Activated CD8-positive, alpha-beta memory T cell treated with anti-CD3 and anti-CD28 coated beads, Interleukin-2, amount 50 U/mL, for 1 hour (primary cell): ENCODE measurements around the gene FNDC8.
"Not testable (repeated sequence)": the region's sequence is repeated elsewhere in the genome, so short reads cannot be mapped to it uniquely, and the experiment has no call there.

Source experiments
- DNase-seq: peaks from one replicate; pipeline ENCODE4 v3.0.0-alpha.2; 2020; ENCODE audit errors: extremely low read depth

FNDC8 gene

DNA sequence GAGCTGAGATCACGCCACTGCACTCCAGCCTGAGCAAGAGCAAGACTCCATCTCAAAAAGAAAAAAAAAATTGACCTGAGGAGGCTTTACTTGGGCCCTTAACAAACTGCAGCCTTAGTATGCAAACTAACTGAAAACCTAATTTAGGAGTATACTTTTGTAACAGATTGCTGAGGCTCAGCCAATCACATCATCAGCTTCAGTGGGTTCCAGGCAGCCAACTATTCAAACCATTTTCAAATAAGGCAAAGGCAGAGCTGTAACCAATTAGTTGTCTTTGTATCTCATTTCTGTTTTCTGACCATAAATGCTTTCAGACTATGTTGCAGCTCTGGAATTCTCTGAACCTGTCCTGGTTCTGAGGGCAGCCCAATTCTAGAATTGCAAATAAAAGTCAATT lies 25.7 kb upstream of the FNDC8 start:
- no peak for DNase-seq

DNA sequence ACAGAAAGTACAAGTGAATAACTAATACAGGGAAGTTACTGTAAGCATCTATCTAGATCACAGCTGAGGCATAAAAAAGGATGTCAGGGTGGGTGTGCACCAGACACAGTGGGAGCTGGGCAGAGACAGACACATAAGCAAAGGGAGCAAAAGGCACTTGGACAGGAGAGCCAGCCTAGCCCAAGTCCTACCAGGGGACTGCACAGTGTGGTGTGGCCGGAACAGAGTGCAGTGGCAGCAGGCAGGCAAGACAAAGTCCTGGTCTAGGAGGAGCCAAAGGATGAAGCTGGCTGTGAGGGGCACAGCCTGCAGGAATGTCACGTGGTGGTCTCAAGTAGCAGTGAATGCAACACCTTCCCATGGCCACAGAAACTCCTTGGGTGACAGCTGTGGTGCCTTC lies 23.6 kb upstream of the FNDC8 start:
- no peak for DNase-seq

DNA sequence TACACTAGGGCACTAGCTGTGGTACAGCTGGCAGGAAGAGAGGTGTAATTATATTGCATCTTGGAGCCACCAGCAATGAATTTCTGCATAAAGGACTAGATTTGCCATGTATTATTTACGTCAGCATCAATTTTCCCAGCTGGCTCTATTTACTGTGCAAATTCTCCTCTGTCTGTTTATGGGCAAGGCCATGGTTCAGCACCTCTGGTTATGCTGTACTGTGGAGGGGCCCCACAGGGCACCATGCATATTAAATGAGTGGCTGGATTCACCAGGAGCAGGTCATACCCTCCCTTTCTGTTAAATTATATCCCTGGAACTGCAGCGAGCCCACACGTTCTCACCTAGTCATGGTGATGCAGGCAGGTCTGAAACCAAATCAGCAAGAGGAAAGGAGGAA lies 21.5 kb upstream of the FNDC8 start:
- no peak for DNase-seq

DNA sequence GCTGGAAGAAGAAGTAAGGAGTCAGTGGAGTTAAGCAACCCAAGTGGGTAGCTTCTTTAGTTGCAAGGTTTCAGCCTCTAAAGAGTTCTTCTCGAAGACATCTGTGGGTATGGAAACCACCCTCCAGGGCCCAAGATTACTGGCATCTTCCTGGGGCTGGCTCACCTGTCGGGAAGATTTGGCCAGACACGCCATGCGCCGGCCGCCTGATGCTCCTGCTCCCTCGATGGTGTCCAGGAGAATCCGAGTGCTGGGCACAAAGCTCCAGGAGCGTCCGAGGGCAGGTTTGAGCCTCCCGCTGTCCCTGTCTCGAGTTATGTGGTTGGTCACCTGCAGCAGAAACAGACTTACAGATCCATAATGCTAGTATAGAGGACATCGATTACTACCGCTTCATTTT lies 20.4 kb upstream of the FNDC8 start:
- DNase-seq = no peak

DNA sequence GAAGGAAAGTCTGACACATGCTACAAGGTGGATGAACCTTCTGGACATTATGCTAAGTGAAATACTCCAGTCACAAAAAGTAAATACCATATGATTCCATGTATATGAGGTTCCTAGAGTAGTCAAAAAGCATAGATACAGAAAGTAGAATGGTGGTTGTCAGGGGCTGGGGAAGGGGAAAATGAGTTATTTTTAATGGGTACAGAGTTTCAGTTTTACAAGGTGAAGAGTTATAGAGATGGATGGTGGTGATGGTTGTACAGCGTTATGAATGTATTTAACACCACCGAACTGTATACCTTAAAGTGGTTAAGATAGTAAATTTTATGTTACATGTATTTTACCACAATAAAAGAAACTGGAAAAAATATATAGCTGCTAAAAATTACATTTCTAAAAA lies 19.7 kb upstream of the FNDC8 start:
- DNase-seq = no peak

DNA sequence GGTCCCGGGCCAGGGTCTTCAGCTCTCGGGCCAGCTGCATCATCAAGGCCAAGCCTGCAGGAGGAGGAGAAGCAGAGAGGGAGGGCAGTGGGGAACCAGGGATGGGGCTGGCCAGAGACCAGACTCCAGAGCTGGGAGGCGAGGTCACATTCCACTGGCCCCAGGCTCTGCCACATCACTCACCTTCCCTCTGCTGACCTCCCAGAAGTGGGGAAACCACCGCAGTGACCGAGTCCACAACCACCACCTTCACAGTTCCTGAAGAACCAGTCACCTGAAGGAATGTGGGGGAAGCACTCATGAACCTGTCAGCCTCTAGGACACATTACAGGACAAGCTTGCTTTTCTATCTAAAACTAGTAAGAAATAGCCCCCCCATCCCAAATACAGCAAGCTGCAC lies 18.1 kb upstream of the FNDC8 start:
- no peak for DNase-seq

DNA sequence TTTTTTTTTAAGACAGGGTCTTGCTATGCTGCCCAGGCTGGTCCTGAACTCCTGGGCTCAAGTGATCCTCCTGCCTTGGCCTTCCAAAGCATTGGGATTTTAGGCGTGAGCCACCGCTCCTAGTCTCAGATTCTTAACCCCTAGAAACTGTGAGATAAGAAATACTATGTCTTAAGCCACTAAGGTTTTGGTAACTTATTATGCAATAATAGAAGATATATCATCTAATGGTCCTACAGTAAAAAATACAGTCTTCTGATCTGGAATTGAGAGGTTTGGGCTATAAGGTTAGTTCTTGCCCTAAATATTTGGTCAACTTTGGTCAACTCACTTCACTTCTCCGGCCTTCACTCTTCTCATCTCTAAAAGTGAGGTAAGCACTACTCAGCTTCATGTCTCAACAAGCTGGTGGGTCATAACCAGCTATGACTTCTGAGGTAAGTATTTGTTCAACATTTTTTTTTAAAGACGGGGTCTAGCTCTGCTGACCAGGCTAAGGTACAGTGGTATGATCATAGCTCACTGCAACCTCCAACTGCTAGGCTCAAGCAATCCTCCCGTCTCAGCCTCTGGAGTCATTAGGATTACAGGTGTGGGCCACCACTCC lies 16.5 kb upstream of the FNDC8 start:
- no peak for DNase-seq

DNA sequence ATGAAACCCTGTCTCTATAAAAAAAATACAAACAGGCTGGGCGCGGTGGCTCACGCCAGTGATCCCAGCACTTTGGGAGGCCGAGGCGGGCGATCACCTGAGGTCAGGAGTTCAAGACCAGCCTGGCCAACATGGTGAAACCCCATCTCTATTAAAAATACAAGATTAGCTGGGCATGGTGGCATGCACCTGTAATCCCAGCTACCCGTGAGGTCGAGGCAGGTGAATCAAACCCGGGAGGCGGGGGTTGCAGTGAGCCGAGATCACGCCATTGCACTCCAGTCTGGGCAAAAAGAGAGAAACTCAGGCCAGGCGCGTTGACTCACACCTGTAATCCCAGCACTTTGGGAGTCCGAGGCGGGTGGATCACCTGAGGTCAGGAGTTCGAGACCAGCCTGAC lies 10.6 kb upstream of the FNDC8 start:
- DNase-seq = not testable (repeated sequence)

DNA sequence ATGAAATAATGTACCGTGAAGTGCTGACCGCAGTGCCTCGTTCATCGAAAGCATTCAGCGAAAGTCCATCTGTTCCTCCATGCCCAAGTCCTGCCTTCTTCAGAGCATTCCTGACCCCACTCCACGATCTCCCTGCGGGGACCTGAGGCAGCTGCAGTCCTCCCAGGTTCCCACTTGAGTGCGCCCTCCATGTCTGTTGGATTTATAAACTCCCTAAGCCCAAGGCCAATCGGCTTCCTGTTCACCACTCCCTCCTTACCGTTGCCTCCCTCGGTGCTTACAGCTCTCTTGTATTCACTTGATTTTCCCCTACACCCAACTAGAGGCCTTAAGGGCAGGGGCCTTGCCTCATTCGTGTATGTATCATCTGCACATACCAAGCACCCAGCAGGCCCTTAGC lies 4.6 kb upstream of the FNDC8 start:
- DNase-seq = no peak

DNA sequence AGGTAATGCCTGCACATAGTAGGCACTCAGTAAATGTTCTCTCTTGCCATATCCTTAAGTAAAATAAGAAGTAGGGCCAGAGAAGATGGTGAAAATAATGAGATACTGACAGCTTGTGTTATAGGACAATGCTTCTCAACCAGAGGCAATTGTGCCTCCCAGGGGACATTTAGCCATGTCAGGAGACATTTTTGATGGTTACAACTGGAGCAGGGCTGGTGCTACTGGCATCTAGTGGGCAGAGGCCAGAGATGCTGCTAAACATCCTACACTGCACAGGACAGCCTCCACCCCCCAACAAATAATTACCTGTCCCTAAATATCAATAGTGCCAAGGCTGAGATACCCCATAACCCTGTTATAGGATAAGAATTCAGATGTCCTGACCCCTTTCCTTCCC lies 3.4 kb upstream of the FNDC8 start:
- no peak for DNase-seq

DNA sequence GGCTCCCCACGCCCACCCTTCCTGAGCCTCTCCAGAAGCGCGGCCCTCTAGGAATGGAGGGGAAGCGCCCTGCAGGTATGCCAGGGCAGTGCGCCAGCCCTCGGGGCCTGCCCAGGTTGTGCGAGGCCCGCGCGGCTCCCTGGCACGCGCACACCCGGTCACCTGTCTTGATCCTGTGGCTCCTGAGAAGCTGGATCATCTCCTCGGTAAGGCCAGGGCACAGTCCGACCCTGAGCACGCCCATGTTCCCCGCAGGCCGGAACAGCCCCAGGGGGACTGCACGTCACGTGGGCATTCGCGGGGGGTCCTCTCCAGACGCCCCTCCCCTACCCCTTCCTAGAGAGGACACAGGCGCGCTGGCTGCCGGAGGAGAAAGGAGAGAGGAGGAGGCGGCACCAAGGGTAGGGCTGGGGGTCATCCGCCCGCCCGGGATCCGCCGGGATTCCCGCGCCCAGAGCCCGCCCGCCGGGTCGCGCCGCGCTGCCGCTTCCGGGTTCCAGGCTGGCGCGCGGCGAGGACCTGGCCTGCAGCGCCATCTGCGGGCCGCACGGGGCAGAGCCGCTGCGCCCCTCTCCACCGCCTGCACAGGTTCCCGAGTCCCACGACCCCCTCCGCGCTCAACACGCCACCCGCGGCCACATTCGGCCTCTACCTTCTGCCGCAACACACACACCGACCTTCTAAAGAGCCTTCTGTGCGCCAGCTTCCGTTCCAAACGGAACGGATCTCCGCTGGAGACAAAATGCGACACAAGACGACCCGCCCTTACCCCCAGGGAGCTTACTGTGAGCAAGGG lies 1.8 kb upstream of the FNDC8 start, which contains the start of gene RAD51D:
TSS of gene RAD51D (minus strand) at position 491 of the 796 bp plus-strand sequence. CDS start at position 244, 247 bp downstream.
- peak; percentile 45 for DNase-seq

DNA sequence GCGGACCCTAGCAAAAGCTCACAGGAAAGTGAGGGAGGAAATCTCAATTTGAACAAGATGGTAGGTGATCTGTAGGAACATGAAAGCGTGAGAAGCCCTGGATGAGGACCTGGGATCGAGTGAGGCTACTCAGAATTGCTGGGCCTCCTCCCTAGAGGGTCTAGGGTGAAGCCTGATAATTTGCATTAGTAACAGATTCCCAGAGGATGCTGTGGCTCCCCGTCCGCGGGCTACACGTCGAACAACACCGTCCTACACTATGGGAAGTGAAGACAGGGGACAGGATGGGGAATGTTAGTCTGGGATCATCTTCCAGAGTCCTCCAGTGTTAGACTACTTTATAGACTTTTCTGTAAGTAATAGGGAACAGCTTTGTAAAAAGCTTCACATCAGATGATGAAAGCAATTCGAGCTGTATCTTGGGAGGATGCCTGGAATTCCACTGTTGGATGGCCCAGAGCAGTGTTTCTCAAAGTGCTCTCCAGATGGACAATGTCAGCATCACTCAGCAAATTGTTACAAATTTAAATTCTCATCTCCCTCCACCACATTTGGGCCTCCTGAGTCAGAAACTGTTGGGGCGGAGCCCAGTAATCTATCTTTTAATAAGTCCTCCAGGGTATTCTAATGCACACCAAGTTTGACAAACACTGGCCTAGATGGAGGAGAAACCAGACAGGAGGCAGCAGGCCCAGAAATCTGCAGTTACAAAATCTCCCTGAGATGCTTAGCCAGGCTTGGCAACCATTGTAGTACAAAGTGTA lies 6.5 kb downstream of the FNDC8 start:
- DNase-seq = no peak

DNA sequence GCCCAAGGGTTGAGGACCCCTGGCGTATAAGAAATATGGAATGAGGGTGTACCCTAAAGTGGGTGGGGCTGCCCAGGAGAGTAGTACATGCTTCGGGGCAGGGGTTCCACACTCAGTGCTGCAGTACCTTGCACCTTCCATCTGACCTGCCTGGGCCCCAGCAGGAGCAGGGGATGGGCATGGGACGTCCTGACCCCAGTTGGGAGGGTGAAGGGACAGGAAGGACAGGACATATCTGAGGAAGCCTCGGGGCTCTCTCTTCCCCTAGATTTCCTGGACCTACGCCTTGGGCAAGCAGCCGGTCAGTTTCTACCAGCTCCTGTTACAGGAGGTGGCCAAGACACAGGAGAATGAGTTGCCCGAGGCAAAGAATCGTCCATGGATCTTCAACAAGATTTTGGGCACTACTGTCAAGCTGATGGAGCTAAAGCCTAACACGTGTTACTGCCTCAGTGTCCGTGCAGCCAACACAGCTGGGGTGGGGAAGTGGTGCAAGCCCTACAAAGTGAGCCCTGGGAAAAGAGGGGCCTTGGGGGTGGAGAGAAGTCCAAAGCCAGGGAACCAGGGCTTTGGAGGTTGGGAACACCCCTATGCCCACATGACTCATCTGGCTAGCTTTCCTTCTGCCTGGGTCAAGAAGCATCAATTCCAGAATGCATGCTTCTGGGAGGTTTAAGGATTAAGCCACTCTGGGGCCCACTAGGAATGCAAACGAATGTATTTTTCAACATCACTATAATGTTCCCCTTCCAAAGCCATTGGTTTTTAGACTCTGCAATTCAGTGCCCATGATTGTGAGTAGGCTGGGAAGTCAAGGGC lies 7.9 kb downstream of the FNDC8 start:
- no peak for DNase-seq

DNA sequence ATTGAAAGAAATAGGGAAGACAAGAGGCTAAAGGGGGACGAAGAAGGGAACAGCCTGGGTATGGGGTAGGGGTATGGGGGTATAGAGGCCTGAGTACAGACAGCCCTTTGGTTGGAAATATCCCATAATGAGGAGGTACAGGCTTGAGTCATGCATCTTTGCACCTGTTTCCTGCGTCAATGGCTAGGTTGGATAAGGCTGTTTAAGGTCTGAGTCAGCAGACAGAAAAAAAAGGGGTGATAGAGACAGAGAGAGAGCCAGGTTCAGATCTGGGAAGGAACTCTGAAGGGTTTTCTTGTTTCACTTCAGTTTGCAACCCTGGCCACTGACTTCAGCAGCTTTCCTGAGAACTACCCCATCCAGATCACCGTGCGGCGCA lies 8.5 kb downstream of the FNDC8 start:
- no peak for DNase-seq

DNA sequence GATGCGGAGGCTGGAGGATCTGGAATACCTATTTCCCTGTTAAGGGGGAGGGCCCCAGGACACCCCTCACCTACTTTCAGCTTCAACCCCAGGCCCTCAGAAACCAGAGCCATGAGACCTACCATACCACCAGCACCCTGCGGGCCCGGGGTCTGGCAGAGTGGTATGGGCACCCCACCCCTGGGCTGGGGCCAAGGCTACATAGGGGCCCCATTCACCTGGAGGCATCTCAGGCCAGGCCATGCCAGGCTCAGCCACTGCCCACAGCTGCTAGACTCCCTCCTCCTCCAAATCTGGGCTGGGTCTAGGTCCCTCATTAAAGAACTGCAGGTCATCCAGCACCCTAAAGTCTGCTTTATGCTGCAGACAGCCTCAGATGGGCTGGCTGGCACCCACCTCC lies 9.0 kb downstream of the FNDC8 start:
- no peak for DNase-seq

DNA sequence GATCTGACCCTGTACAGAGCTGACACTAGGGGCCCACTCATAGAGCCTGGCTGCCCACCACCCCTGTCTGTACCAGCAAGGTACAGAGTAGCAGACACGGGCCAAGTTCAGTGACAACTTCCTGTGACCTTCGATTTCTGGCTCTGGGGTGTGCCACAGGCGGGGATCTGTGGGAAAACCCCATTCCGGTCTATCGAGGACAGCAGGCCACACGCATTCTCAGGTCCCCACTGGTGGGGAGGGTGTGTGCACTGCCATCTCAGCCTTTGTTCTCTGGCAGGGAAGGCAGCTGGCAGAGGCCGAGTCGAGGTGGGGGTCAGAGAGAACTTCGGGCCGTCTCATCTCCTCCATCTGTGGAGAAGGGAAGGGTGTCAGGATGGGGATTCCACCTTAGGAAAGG lies 10.7 kb downstream of the FNDC8 start:
- no peak for DNase-seq

DNA sequence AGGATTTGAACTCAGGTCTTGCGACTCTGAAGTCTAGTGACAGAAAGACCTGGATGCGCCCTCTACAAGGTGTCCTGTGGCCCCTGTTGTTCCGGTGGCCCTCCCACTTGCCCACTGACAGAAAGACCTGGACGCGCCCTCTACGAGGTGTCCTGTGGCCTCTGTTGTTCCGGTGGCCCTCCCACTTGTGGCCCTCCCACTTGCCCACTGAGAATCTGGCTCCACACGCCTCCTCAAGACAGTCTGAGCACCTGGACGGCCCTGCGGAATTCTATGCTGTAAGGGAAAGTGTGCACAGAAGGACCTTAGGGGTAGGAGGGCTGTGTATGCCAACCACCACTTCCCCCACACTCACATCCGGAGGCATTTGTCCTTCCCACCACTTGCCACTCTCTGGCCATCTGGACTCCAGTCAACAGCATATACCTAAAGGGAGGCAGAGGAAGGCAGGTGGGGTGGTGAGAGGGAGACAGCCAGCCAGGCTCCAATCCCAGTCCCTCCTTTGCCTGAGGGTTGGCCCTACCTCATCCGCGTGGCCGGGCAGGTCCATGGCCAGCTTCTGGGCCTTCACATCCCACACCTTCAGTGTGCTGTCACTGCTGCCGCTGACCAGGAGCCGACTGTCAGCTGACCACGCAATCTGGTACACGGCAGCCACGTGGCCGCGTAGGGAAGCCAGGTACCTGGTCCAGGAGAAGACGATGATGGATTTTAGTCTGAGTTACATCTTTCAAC lies 11.6 kb downstream of the FNDC8 start:
- no peak for DNase-seq

DNA sequence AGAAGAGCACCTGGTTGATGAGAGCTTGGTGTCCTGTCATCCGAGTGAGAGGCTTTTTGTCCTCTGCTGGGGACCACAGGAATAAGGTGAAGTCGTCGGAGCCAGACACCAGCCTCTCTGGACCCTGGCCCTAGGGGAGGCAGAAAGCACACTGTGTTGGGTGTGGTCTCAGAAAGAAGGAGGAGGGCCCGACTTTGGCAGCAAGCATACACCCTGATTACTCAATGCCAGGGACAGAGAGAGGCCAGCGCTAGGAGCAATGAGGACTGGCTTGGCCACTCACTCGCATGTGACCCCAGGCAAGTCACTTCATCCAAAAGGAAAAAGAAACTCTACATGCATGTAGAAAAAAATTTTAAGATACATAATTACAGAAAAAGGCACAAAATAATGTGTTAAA lies 13.9 kb downstream of the FNDC8 start:
- no peak for DNase-seq

DNA sequence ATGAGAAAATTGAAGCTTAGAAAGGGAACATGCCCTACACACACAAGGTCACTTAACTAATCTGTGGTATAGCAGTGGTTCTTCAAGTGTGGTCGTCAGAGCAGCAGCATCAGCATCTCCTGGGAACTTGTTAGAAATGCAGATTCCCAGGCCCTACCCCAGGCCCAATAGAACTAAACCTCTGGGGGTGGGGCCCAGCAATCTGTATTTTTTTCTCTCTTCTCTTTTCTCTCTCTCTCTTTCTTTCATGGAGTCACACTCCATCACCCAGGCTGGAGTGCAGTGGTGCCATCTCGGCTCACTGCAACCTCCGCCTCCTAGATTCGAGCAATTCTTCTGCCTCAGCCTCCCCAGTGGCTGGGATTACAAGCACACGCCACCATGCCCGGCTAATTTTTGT lies 16.8 kb downstream of the FNDC8 start:
- no peak for DNase-seq

DNA sequence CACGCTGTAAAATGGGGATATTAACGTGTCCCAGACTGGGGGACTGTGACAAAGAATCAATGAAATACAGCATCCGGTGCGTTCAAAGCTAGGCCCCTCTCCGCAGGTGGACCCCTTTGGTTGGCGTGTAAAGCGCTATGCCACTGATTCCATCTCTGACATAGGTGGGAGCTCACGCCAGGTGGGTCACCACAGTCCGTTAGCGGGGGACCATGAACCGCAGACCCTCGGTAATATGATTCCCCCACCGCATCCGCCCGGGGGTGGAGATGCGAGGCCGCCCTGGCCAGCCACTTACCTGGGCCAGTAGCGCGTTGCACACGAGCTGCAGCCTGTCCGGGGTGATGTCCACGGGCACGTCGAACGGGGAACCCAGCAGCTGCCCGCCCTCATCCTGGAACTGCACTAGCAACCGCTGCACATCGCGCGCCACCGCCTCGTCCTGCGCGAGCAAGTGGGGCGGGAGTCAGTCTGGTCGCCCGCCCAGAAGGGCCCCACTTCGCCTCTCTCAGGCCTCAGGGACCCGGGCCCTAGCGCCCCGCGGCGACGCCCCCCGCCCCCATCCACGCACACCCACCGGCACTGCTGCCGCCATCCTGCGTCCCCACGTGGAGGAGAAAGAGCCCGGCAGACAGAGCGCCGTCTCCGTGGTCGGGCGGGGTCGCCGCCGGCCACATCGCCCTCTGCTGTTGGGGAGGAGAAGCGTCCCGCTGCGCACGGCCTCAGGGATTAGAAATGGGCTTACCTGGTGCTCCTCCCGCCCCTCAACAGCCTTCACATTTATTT lies 20.5 kb downstream of the FNDC8 start, which contains the start of gene NLE1:
TSS of gene NLE1 (minus strand) at position 623 of the 786 bp plus-strand sequence. CDS start at position 595, 28 bp downstream.
- peak; percentile 51 for DNase-seq

DNA sequence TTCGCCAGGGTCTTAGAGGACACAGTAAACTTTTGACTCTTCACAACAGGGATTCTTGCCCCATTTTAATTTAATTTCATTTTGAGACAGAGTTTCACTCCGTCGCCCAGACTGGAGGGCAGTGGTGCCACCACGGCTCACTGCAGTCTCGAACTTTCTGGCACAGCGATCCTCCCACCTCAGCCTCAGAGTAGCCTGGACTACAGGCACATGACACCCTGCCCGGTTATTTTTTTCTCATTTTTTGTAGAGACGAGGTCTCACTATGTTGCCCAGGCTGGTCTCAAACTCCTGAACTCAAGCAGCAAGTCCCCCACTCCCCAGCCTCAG lies 21.0 kb downstream of the FNDC8 start:
- no peak for DNase-seq
